H1 (cell line): Measurements from ENCODE around the gene FIGNL1.

Experiments used
- ATF3 ChIP-seq: IDR thresholded peaks from 2 replicates; pipeline ENCODE4 v1.6.1; 2011; ENCODE audit warnings: low read depth, mild to moderate bottlenecking, low read length; ENCODE audit not compliant: insufficient read depth
- CHD2 ChIP-seq: IDR thresholded peaks from 2 replicates; pipeline ENCODE4 v1.6.1; 2012; ENCODE audit warnings: low read length, improper control_type of control experiment
- CTCF ChIP-seq, 3 experiments: IDR thresholded peaks; 1 replicate in 2 of 3; 2 replicates in 1 of 3; pipeline versions ENCODE4 v1.5.1 to v1.6.1; 2011; ENCODE audit warnings: low read length in 3 of 3, mild to moderate bottlenecking in 3 of 3, inconsistent platforms in 2 of 3, low read depth in 1 of 3, moderate library complexity in 1 of 3; ENCODE audit not compliant: insufficient read depth in 1 of 3; ENCODE audit errors: control extremely low read depth in 1 of 3
- EZH2 ChIP-seq: fragments of 200-600 bp; sonication (generic); IDR thresholded peaks from 2 replicates; pipeline ENCODE4 v1.7.1; 2012; ENCODE audit warnings: low read depth, mild to moderate bottlenecking, moderate library complexity, low read length, inconsistent platforms; ENCODE audit not compliant: severe bottlenecking
- RBBP5 ChIP-seq: IDR thresholded peaks from 2 replicates; pipeline ENCODE4 v1.7.1; 2012; ENCODE audit warnings: low read depth, mild to moderate bottlenecking, inconsistent platforms, low read length, moderate library complexity, borderline replicate concordance
- TAF1 ChIP-seq: IDR thresholded peaks from 2 replicates; pipeline ENCODE4 v1.6.1; 2011; ENCODE audit warnings: mild to moderate bottlenecking, low read depth, low read length
- TEAD4 ChIP-seq: IDR thresholded peaks from 2 replicates; pipeline ENCODE4 v1.6.1; 2012; ENCODE audit warnings: low read depth, low read length, inconsistent platforms, mixed read lengths

GRCh38 chr7:50449501-50449880, 659 bp downstream of the FIGNL1 start:
- TF ChIP-seq ATF3 (no peak), CTCF (IDR thresholded peaks at IDR 0.05; ENCODE audit: control extremely low read depth in 1 of 3, insufficient read depth in 1 of 3, low read depth in 1 of 3, low read length in 3 of 3) (no peak), CHD2 (no peak), EZH2 (no peak), TEAD4 (no peak), RBBP5 (no peak), TAF1 (no peak)
